GM23338 (cell line): Measurements from ENCODE around the gene CEACAM21. TPM values are rescaled to one million over a fixed set of nuclear protein-coding genes. Genes with fewer than 3 reads are reported as not detected.

ENCODE experiments used
- ATAC-seq: fragments of 200-7000 bp; cut with Tn5 transposase; 3 replicates; pipeline ENCODE4 v1.9.1; 2020
- DNase-seq: peaks from one replicate; pipeline ENCODE4 v3.0.0-alpha.2; 2015; ENCODE audit warnings: low spot score
- H2AFZ ChIP-seq: fragments of 200-600 bp; sonication (generic); 2 replicates; pipeline ENCODE4 v1.8.0; 2016; ENCODE audit warnings: antibody characterized with exemption, mild to moderate bottlenecking, moderate library complexity
- H3F3A ChIP-seq: fragments of 200-600 bp; sonication (generic); replicated peaks from 2 replicates; pipeline ENCODE4 v1.8.0; 2017; ENCODE audit warnings: antibody characterized with exemption, mixed run types, low read depth
- H3K27ac ChIP-seq: fragments of 200-600 bp; sonication (generic); 2 replicates; pipeline ENCODE4 v1.6.1; 2016; ENCODE audit warnings: low read depth
- H3K27me3 ChIP-seq: fragments of 200-600 bp; sonication (generic); 2 replicates; pipeline ENCODE4 v1.8.0; 2016; ENCODE audit warnings: mild to moderate bottlenecking, mixed run types, moderate library complexity; ENCODE audit not compliant: insufficient read depth
- H3K36me3 ChIP-seq: fragments of 200-600 bp; sonication (generic); 2 replicates; pipeline ENCODE4 v1.8.0; 2016; ENCODE audit warnings: mild to moderate bottlenecking; ENCODE audit not compliant: insufficient read depth
- H3K4me1 ChIP-seq: fragments of 200-600 bp; sonication (generic); 2 replicates; pipeline ENCODE4 v1.8.0; 2016; ENCODE audit warnings: mild to moderate bottlenecking, moderate library complexity; ENCODE audit not compliant: insufficient read depth
- H3K4me2 ChIP-seq: fragments of 200-600 bp; sonication (generic); 2 replicates; pipeline ENCODE4 v1.7.1; 2017; ENCODE audit warnings: mixed run types
- H3K4me3 ChIP-seq: fragments of 200-600 bp; sonication (generic); 2 replicates; pipeline ENCODE4 v1.6.1; 2016; ENCODE audit warnings: mixed run types
- H3K79me2 ChIP-seq: fragments of 200-600 bp; sonication (generic); replicated peaks from 2 replicates; pipeline ENCODE4 v1.8.0; 2017; ENCODE audit warnings: mild to moderate bottlenecking; ENCODE audit not compliant: insufficient read depth
- H3K9me2 ChIP-seq: fragments of 200-600 bp; sonication (generic); 2 replicates; pipeline ENCODE4 v1.8.0; 2017; ENCODE audit not compliant: insufficient read depth
- H4K20me1 ChIP-seq: fragments of 200-600 bp; sonication (generic); replicated peaks from 2 replicates; pipeline ENCODE4 v1.8.0; 2017; ENCODE audit warnings: mild to moderate bottlenecking; ENCODE audit not compliant: insufficient read depth
- H3K27ac Mint-ChIP-seq: 2 replicates; pipeline ENCODE4 v1.8.0; 2020; ENCODE audit warnings: inconsistent platforms, mild to moderate bottlenecking, moderate library complexity, mixed read lengths
- H3K27me3 Mint-ChIP-seq: 3 replicates; pipeline ENCODE4 v1.8.0; 2022; ENCODE audit warnings: low read depth, mild to moderate bottlenecking, moderate library complexity, mixed read lengths, inconsistent platforms; ENCODE audit not compliant: insufficient read depth, poor library complexity
- H3K36me3 Mint-ChIP-seq: 3 replicates; pipeline ENCODE4 v1.8.0; 2021; ENCODE audit warnings: low read depth, mild to moderate bottlenecking, inconsistent platforms, moderate library complexity, mixed read lengths
- H3K4me1 Mint-ChIP-seq: 3 replicates; pipeline ENCODE4 v1.8.0; 2020; ENCODE audit warnings: mild to moderate bottlenecking, inconsistent platforms, mixed read lengths
- H3K4me3 Mint-ChIP-seq: 3 replicates; pipeline ENCODE4 v1.8.0; 2021; ENCODE audit warnings: moderate library complexity, mild to moderate bottlenecking, inconsistent platforms, mixed read lengths
- H3K9me3 Mint-ChIP-seq: 3 replicates; pipeline ENCODE4 v1.8.0; 2020; ENCODE audit warnings: moderate library complexity, mild to moderate bottlenecking, inconsistent platforms, mixed read lengths
- CREB1 ChIP-seq: fragments of 250-450 bp; sonication (Bioruptor Pico); IDR thresholded peaks from 2 replicates; pipeline ENCODE4 v1.5.0; 2020; ENCODE audit warnings: low read depth, mild to moderate bottlenecking, moderate library complexity
- EZH2 ChIP-seq: fragments of 200-600 bp; sonication (generic); IDR thresholded peaks from one replicate; pipeline ENCODE4 v1.8.0; 2017; ENCODE audit warnings: antibody characterized with exemption, mild to moderate bottlenecking, low read depth; ENCODE audit not compliant: unreplicated experiment
- EZH2phosphoT487 ChIP-seq: fragments of 200-600 bp; sonication (generic); IDR thresholded peaks from one replicate; pipeline ENCODE4 v1.8.1; 2018; ENCODE audit warnings: antibody characterized with exemption; ENCODE audit not compliant: unreplicated experiment
- JUNB ChIP-seq: IDR thresholded peaks from one replicate; pipeline ENCODE4 v1.6.1; 2016; ENCODE audit warnings: antibody characterized with exemption; ENCODE audit not compliant: unreplicated experiment
- NANOG ChIP-seq: IDR thresholded peaks from 2 replicates; pipeline ENCODE4 v1.6.1; 2016; ENCODE audit warnings: antibody characterized with exemption, borderline replicate concordance
- POLR2AphosphoS5 ChIP-seq: IDR thresholded peaks from 2 replicates; pipeline ENCODE4 v1.6.1; 2016; ENCODE audit warnings: antibody characterized with exemption, low read depth
- STAT1 ChIP-seq: IDR thresholded peaks from one replicate; pipeline ENCODE4 v1.6.1; 2016; ENCODE audit warnings: antibody characterized with exemption; ENCODE audit not compliant: unreplicated experiment
- ZNF114 ChIP-seq: fragments of 250-450 bp; sonication (Bioruptor Pico); IDR thresholded peaks from 2 replicates; pipeline ENCODE4 v1.5.0; 2020; ENCODE audit warnings: mild to moderate bottlenecking, moderate library complexity
- ZNF331 ChIP-seq: fragments of 250-450 bp; sonication (Bioruptor Pico); IDR thresholded peaks from 2 replicates; pipeline ENCODE4 v1.5.0; 2020; ENCODE audit warnings: low read depth, mild to moderate bottlenecking, moderate library complexity
- polyA plus RNA-seq: library from polyadenylated mRNA; unstranded; fragments of >200 nt; fragmentation: Nextera tagmentation; extraction: Ambion mirVana; gene quantifications from 2 replicates; pipeline ENCODE4 v1.2.1, GENCODE V29; 2016
- total RNA-seq: library from RNA; depleted of rRNA; stranded (reverse); fragments of >200 nt; shearing (Covaris generic); gene quantifications from 2 replicates; pipeline ENCODE4 v1.2.3, GENCODE V29; 2014
- TF ChIP-seq, protein P1 (sequence below): IDR thresholded peaks from one replicate; pipeline ENCODE4 v1.6.1; 2018; ENCODE audit warnings: antibody characterized with exemption; ENCODE audit not compliant: unreplicated experiment
- TF ChIP-seq, protein P2 (sequence below): IDR thresholded peaks from 2 replicates; pipeline ENCODE4 v1.6.1; 2016; ENCODE audit warnings: antibody characterized with exemption
- TF ChIP-seq, protein P3 (sequence below): fragments of 250-450 bp; sonication (Bioruptor Pico); IDR thresholded peaks from 2 replicates; pipeline ENCODE4 v1.5.0; 2020; ENCODE audit warnings: mild to moderate bottlenecking, moderate library complexity
- TF ChIP-seq, protein P4 (sequence below), 2 experiments: fragments of 200-600 bp in 1 of 2; sonication (generic) in 1 of 2; conservative IDR thresholded peaks; 2 replicates each; pipeline versions ENCODE4 v1.5.1 to v1.6.1; 2016 to 2017; ENCODE audit warnings: antibody characterized with exemption in 2 of 2, low read depth in 2 of 2, mild to moderate bottlenecking in 2 of 2, moderate library complexity in 1 of 2

CEACAM21 gene
- total and polyA plus RNA-seq, 2 experiments from 2014 or later = not detected

DNA sequence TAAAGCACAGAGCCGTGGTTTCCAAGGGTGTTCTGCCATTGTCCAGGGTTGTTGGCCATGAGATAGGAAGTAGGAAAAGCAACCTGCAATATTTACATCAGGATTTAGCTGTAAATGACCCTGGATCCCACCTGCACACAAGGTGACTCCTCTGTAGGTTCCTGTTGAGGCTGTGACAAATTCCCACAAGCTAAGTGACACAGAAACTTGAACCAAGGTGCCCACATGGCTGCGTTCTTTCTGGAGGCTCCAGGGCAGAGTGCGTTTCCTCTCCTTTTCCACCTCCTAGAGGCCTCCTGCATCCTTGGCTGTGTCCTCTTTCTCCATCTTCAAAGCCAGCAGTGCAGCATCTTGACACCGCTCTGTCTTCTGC lies 11.9 kb downstream of the CEACAM21 start:
- Mint-ChIP-seq H3K9me3 (peaks cover 34% of the 10 kb centered on the region), H3K4me3 (no peak overlapping the region), H3K27ac (no peak overlapping the region), H3K36me3 (peaks cover 10% of the 10 kb centered on the region), H3K4me1 (no peaks in the 10 kb centered on the region), H3K27me3 (peaks cover 21% of the 10 kb centered on the region)
- H3F3A ChIP-seq = no peaks in the 10 kb centered on the region
- H3K4me3 ChIP-seq = no peak overlapping the region
- TF ChIP-seq NANOG (no peak), ZNF114 (no peak), EZH2 (no peak), STAT1 (no peak), EZH2phosphoT487 (no peak), CREB1 (no peak), ZNF331 (no peak), JUNB (no peak), POLR2AphosphoS5 (no peak)
- TF ChIP-seq, protein P1, sequence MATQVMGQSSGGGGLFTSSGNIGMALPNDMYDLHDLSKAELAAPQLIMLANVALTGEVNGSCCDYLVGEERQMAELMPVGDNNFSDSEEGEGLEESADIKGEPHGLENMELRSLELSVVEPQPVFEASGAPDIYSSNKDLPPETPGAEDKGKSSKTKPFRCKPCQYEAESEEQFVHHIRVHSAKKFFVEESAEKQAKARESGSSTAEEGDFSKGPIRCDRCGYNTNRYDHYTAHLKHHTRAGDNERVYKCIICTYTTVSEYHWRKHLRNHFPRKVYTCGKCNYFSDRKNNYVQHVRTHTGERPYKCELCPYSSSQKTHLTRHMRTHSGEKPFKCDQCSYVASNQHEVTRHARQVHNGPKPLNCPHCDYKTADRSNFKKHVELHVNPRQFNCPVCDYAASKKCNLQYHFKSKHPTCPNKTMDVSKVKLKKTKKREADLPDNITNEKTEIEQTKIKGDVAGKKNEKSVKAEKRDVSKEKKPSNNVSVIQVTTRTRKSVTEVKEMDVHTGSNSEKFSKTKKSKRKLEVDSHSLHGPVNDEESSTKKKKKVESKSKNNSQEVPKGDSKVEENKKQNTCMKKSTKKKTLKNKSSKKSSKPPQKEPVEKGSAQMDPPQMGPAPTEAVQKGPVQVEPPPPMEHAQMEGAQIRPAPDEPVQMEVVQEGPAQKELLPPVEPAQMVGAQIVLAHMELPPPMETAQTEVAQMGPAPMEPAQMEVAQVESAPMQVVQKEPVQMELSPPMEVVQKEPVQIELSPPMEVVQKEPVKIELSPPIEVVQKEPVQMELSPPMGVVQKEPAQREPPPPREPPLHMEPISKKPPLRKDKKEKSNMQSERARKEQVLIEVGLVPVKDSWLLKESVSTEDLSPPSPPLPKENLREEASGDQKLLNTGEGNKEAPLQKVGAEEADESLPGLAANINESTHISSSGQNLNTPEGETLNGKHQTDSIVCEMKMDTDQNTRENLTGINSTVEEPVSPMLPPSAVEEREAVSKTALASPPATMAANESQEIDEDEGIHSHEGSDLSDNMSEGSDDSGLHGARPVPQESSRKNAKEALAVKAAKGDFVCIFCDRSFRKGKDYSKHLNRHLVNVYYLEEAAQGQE = no peak
- TF ChIP-seq, protein P2, sequence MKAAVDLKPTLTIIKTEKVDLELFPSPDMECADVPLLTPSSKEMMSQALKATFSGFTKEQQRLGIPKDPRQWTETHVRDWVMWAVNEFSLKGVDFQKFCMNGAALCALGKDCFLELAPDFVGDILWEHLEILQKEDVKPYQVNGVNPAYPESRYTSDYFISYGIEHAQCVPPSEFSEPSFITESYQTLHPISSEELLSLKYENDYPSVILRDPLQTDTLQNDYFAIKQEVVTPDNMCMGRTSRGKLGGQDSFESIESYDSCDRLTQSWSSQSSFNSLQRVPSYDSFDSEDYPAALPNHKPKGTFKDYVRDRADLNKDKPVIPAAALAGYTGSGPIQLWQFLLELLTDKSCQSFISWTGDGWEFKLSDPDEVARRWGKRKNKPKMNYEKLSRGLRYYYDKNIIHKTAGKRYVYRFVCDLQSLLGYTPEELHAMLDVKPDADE = no peak
- TF ChIP-seq, protein P3, sequence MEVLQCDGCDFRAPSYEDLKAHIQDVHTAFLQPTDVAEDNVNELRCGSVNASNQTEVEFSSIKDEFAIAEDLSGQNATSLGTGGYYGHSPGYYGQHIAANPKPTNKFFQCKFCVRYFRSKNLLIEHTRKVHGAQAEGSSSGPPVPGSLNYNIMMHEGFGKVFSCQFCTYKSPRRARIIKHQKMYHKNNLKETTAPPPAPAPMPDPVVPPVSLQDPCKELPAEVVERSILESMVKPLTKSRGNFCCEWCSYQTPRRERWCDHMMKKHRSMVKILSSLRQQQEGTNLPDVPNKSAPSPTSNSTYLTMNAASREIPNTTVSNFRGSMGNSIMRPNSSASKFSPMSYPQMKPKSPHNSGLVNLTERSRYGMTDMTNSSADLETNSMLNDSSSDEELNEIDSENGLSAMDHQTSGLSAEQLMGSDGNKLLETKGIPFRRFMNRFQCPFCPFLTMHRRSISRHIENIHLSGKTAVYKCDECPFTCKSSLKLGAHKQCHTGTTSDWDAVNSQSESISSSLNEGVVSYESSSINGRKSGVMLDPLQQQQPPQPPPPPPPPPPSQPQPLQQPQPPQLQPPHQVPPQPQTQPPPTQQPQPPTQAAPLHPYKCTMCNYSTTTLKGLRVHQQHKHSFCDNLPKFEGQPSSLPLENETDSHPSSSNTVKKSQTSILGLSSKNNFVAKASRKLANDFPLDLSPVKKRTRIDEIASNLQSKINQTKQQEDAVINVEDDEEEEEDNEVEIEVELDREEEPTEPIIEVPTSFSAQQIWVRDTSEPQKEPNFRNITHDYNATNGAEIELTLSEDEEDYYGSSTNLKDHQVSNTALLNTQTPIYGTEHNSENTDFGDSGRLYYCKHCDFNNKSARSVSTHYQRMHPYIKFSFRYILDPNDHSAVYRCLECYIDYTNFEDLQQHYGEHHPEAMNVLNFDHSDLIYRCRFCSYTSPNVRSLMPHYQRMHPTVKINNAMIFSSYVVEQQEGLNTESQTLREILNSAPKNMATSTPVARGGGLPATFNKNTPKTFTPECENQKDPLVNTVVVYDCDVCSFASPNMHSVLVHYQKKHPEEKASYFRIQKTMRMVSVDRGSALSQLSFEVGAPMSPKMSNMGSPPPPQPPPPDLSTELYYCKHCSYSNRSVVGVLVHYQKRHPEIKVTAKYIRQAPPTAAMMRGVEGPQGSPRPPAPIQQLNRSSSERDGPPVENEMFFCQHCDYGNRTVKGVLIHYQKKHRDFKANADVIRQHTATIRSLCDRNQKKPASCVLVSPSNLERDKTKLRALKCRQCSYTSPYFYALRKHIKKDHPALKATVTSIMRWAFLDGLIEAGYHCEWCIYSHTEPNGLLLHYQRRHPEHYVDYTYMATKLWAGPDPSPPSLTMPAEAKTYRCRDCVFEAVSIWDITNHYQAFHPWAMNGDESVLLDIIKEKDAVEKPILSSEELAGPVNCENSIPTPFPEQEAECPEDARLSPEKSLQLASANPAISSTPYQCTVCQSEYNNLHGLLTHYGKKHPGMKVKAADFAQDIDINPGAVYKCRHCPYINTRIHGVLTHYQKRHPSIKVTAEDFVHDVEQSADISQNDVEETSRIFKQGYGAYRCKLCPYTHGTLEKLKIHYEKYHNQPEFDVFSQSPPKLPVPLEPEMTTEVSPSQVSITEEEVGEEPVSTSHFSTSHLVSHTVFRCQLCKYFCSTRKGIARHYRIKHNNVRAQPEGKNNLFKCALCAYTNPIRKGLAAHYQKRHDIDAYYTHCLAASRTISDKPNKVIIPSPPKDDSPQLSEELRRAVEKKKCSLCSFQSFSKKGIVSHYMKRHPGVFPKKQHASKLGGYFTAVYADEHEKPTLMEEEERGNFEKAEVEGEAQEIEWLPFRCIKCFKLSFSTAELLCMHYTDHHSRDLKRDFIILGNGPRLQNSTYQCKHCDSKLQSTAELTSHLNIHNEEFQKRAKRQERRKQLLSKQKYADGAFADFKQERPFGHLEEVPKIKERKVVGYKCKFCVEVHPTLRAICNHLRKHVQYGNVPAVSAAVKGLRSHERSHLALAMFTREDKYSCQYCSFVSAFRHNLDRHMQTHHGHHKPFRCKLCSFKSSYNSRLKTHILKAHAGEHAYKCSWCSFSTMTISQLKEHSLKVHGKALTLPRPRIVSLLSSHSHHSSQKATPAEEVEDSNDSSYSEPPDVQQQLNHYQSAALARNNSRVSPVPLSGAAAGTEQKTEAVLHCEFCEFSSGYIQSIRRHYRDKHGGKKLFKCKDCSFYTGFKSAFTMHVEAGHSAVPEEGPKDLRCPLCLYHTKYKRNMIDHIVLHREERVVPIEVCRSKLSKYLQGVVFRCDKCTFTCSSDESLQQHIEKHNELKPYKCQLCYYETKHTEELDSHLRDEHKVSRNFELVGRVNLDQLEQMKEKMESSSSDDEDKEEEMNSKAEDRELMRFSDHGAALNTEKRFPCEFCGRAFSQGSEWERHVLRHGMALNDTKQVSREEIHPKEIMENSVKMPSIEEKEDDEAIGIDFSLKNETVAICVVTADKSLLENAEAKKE = no peak
- TF ChIP-seq, protein P4, sequence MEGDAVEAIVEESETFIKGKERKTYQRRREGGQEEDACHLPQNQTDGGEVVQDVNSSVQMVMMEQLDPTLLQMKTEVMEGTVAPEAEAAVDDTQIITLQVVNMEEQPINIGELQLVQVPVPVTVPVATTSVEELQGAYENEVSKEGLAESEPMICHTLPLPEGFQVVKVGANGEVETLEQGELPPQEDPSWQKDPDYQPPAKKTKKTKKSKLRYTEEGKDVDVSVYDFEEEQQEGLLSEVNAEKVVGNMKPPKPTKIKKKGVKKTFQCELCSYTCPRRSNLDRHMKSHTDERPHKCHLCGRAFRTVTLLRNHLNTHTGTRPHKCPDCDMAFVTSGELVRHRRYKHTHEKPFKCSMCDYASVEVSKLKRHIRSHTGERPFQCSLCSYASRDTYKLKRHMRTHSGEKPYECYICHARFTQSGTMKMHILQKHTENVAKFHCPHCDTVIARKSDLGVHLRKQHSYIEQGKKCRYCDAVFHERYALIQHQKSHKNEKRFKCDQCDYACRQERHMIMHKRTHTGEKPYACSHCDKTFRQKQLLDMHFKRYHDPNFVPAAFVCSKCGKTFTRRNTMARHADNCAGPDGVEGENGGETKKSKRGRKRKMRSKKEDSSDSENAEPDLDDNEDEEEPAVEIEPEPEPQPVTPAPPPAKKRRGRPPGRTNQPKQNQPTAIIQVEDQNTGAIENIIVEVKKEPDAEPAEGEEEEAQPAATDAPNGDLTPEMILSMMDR (conservative IDR thresholded peaks at IDR 0.05; ENCODE audit: low read depth in 2 of 2) = no peak
- no peaks in the 10 kb centered on the region for H4K20me1 ChIP-seq
- H3K4me1 ChIP-seq = no peaks in the 10 kb centered on the region
- H3K79me2 ChIP-seq = no peaks in the 10 kb centered on the region
- no peaks in the 10 kb centered on the region for H3K36me3 ChIP-seq
- H3K27ac ChIP-seq = no peak overlapping the region
- no peak for ATAC-seq
- DNase-seq = no peak
- H3K4me2 ChIP-seq = no peak overlapping the region
- H2AFZ ChIP-seq = no peak overlapping the region
- H3K9me2 ChIP-seq = no peaks in the 10 kb centered on the region
- H3K27me3 ChIP-seq = peaks cover 3% of the 10 kb centered on the region; the same call in 1 of the 2 replicates
